ENCODE data around the gene ALDOB.

ALDOB gene

DNA sequence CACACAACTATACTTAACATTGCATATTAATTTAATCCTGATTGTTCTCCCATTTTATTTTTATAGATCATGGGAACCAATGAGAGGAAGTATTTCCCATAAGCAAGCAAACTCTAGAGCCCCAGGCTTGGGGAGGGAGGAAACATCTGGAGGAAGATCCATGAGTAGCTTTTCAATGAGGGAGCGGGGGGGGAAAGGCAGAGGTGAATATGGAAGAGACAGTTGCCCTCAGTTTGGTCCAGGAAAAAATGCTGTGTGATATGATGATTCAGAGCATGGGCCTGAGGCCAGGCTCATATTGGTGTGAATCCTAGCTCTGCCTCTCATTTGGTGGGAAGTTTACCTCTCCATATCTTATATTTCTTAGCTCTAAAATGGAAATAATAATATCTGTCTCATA lies 42.2 kb upstream of the ALDOB start:
- TF ChIP-seq, protein P1, sequence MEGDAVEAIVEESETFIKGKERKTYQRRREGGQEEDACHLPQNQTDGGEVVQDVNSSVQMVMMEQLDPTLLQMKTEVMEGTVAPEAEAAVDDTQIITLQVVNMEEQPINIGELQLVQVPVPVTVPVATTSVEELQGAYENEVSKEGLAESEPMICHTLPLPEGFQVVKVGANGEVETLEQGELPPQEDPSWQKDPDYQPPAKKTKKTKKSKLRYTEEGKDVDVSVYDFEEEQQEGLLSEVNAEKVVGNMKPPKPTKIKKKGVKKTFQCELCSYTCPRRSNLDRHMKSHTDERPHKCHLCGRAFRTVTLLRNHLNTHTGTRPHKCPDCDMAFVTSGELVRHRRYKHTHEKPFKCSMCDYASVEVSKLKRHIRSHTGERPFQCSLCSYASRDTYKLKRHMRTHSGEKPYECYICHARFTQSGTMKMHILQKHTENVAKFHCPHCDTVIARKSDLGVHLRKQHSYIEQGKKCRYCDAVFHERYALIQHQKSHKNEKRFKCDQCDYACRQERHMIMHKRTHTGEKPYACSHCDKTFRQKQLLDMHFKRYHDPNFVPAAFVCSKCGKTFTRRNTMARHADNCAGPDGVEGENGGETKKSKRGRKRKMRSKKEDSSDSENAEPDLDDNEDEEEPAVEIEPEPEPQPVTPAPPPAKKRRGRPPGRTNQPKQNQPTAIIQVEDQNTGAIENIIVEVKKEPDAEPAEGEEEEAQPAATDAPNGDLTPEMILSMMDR (IDR thresholded peaks at IDR 0.05; ENCODE audit: low read depth, low read length, missing control alignments): no peak
- DNase-seq (ENCODE audit: low read depth): no peak
- no peak overlapping the region for H3K4me3 ChIP-seq (ENCODE audit: low read depth, low read length)

DNA sequence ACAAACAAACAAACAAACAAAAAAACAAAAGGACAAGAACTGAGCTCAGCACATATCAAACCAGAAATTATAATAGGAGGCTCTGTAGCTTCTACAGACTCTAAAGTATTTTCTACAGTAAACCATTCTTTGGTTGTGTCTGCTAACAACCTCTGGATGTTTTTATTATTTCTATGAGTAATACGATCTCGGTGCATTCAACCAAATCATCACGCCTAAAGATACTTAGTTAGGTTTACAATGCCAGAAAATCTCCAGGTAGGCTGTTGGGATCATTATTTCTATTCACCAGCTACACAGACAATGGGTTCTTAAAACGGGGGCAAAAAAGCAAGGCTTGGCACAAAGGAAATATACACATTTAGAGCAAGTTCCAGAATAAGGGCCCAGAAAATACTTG lies 41.6 kb upstream of the ALDOB start:
- TF ChIP-seq, protein P1 (IDR thresholded peaks at IDR 0.05; ENCODE audit: low read depth, low read length, missing control alignments): no peak
- DNase-seq (ENCODE audit: low read depth): no peak
- no peak overlapping the region for H3K4me3 ChIP-seq (ENCODE audit: low read depth, low read length)

DNA sequence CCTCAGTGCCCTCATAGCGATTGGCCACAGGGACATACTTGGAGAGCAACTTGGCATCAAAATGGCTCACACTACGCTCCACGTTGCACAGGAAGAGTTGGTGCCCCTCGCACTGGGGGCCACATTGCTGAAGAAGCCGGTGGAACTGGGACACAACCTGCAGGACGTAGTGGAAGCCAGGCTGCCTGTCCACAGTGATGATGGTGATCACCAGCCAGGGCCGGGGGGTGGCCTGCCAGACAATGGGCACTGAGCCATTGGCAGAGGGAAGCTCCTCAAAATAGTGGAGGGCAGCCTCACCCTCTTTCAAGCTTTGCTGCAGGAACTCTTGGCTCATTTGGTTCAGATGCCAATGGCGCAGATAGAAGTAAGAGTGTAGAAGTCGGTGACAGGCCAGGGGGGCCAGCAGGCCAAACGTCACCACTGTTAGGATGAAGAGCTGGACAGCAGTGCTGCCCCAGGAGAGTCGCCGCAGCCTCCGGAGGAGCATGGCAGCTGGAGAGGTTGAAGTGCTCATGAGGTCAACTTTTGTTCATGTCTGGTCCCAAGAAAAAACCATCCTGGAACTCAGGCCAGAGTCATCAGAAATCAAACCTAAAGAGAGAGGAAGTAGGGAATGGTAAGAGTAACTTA lies 41.1 kb upstream of the ALDOB start:
- no peak for DNase-seq (ENCODE audit: low read depth)
- TF ChIP-seq, protein P1 (IDR thresholded peaks at IDR 0.05; ENCODE audit: low read depth, low read length, missing control alignments): no peak
- H3K4me3 ChIP-seq (ENCODE audit: low read depth, low read length): no peak overlapping the region

- no peak for DNase-seq (ENCODE audit: low read depth)
- H3K4me3 ChIP-seq (ENCODE audit: low read depth, low read length): no peak overlapping the region
- TF ChIP-seq, protein P1 (IDR thresholded peaks at IDR 0.05; ENCODE audit: low read depth, low read length, missing control alignments): no peak
Measured at GRCh38 chr9:101472891-101473290, 37.3 kb upstream of the ALDOB start.

GRCh38 chr9:101470929-101471328 lies 35.4 kb upstream of the ALDOB start:
- H3K4me3 ChIP-seq (ENCODE audit: low read depth, low read length): no peak overlapping the region
- no peak for DNase-seq (ENCODE audit: low read depth)
- TF ChIP-seq, protein P1 (IDR thresholded peaks at IDR 0.05; ENCODE audit: low read depth, low read length, missing control alignments): no peak

- no peak for DNase-seq (ENCODE audit: low read depth)
- TF ChIP-seq, protein P1 (IDR thresholded peaks at IDR 0.05; ENCODE audit: low read depth, low read length, missing control alignments): no peak
Measured at GRCh38 chr9:101470021-101470420, 34.4 kb upstream of the ALDOB start.

DNA sequence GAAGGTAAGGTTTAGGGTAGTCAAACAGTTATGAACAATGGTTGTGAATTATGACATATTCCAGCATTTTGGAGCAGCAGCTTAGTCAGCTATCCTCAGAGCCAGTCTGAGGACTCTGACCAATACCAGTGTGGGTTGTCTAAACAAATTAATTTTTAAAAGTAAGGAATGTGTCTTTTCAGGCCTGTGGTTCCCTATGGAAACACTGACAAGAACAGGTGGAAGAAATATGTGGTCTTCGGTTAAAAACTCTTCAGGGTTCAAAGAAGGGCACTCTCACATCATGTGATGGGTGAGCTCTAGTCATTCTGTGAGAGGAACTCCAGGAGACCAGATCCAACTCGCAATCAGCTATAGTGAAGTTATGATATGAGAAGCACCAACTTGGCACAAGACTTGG lies 33.5 kb upstream of the ALDOB start:
- TF ChIP-seq, protein P1 (IDR thresholded peaks at IDR 0.05; ENCODE audit: low read depth, low read length, missing control alignments): no peak
- no peak for DNase-seq (ENCODE audit: low read depth)
- no peak overlapping the region for H3K4me3 ChIP-seq (ENCODE audit: low read depth, low read length)

More at GRCh38 chr9:101470021-101470420, 34.4 kb upstream of the ALDOB start:
- H3K4me3 ChIP-seq (ENCODE audit: low read depth, low read length): no peak overlapping the region
